ENCODE measurements around the gene CHKB. TPM values are rescaled to one million over a fixed set of nuclear protein-coding genes. Genes with fewer than 3 reads are reported as not detected.

Gene CHKB
- total RNA-seq, 1 experiment from 2014 or later: 53.0 TPM

DNA sequence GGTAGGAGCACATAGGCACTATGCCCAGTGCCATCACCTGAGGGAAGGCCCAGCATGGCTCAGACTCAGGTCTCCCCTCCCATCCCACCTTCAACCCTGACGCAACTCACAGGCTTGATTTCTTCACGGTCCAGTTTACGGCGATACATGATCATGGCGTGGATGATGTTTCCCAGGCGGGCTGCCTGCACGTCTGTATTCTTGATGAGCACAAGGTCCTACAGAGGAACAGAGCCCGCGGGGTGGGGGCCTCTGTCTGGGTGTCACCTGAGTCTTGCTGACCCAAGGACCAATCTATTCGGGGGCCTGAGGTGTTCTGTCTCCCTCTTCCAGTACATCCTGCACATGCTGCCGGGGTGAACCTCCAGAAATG, 8.3 kb downstream of the CHKB start:
- no peak for DNase-seq (ENCODE audit: low read depth)

DNA sequence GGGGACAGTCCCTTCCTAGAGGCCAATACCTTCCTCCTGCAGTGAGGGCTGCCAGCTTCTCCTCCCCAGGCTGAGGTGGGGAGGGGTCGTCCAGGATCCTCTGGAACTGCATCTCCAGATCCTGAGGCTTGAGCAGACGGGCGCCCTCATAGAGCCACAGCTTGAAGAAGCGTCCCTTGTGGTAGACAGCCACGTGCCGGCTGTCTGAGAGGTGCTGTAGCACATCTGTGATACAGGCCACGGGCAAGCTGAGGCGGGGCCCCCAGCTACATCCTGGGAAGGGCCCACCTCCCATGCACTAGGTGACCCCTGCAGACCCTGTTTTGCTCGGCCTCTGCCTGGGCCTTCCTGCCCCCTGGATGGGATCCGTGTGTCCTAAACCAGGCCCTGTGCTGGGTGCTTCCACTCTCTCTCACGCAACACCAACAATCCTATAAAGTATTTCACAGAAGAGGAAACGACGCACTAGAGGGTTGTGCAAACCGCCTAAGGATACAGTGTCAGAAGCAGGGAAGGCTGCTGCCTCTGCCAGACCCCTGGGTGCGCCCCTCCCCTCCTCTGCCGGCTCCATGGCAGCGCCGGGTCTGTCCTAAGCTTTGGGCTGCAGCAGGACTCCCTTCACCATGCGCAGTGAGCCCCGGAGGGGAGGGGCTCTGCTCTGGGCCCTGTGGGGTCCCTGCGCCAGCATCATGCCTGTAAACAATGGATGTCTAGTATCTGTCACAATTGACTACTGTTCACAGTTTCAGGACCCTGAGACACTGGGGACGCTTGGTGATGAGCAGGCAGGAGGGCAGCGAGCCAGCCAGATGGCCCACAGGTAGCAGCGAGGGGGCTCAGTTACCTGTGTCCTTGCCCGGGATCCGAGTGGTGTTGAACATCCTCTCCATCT, 8.9 kb downstream of the CHKB start:
- no peak for DNase-seq (ENCODE audit: low read depth)

DNA sequence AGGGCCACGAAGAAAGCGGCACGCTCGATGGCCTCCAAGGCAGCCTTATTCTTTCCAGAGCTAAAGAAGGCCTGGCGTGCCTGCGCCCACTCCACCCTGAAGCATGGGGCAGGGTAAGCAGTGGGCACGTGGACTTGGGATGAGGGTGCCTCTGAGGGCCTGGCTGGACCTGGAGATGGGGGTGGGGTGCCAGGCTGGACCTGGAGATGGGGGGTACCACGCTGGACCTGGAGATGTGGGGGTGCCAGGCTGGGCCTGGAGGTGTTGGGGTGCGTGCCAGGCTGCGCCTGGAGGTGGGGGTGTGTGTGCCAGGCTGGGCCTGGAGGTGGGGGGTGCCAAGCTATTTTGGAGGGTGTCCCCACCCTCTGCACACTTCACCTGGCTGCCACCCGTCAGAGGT, 9.7 kb downstream of the CHKB start:
- DNase-seq (ENCODE audit: low read depth): no peak

DNA sequence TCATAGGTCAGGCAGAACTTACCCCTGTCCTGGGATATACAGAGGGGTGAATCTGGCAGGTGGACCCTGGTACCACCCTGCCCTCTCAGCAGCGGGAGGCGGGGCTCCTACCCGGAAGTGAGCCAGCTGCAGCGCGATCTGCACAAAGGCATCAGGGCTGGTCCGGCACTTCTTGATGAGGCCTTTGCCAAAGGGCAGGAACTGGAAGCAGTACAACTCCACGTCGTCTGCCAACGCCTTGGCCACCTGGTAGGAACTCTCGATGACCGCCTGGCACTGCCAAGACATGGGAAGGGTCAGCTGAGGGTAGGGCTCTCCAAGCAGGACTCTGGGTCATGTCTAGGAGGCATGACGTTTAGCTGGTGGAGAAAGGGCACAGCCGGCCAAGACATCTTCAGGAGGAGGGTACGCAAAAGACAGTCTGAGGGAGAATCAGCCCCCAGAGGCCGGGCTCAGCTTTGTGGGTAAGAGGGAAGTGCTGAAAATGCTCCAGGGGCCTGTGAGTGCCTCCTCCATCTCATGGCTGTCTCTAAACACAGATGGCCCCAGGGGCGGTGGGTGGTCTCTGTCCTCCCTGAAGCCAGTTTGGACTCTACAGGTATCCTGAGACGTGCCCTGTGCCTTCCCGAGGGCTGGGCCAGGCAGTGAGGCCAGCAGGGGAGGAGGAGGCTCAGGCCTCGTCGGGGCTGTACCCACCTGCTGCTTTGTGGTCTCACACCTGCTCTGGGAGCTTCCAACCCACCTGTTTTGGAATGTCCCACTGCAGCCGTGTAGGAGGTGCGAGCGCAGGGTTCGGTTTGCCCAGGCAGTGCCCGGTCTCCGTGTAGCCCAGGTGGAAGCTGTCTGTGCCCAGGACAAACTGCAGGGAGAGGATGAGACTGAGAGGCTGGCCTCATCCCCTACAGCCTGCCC, 11.1 kb downstream of the CHKB start:
- DNase-seq (ENCODE audit: low read depth): no peak

DNA sequence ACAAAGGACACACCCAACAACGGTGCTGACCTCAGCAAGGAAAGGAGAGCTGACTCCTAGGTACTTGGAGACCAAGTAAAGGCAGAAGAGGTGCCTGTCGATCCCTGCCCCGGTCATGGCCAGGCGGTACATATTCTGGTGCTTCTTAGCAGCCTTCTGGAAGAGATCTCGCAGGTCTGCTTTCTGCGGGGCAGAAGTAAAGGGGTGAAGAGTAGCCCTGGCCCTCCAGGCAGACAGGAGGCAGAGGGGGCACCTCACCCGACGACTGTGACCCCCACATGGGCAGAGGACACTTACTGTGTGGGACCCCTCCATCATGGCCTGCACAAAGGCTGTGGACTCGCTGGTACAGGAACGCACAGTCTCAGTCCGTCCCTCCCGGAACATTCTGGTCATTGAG, 11.8 kb downstream of the CHKB start:
- DNase-seq (ENCODE audit: low read depth): no peak

DNA sequence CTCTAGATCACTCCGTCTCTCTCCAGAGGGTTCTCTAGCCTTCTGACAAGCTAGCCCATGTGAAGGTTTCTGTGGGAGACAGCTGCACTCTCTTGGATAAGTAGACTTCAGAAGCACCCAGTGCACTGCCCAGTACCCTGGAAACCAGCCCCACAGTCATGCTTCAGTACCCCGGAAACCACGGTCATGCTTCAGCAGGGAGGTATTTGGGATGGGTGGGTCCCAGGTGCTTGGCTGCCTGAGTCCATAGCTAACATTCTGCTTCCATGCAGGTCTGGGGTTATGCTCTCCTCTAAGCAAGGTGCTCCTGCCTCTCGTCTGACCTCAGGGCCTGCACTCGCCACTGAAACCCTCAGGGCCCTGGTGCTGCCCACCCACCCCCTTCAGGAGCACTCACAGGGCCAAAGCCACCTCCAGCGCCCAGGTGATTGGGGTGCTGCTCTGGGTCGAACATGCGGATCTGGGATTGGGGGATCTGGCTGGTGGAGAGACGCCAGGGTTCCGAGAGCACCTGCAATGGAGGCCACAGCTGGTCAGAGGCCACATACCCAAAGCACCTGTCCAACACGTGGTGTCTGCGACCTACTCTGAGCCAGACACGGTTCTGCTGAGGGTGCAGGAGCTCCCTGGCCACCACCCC, 12.6 kb downstream of the CHKB start:
- no peak for DNase-seq (ENCODE audit: low read depth)

DNA sequence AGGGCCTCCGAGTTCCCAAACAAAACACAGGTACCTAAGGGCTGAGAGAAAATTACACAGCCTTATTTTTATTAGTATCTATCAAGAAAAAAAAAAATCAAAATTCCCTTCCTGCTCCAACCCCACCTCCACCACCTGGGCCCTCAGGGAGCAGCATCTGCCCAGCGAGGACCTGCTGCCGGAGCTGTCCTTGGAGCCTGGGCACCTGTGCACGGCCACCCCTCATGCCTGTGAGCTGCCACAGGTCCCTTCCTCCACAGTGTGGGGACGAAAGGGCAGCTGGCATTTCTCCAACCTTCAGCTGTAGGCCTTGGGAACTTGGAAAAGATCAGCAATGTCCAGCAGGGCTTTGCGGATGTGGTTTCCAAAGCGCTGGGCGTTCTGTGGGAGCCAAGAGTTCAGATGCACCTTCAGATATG, 13.6 kb downstream of the CHKB start:
- no peak for DNase-seq (ENCODE audit: low read depth)

DNA sequence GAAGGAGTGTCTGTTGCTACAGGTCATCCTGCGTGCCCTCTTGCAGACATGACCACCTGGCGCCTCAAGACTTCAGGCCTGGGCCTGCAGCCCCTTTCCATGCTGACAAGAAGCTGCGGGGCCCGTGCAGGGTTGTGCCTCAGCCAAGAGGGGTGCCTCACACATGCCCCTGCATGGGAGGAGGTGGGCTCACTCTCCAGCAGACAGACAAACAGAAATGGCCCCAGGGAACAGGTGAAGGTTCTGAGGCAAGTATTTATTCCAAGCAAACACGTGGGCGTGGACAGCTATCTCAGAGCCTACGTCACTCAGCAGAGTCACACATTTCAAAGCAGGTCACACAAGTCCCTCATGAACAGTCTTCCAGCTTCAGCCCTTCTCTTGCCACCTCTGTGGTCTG, 14.0 kb downstream of the CHKB start:
- DNase-seq (ENCODE audit: low read depth): no peak

DNA sequence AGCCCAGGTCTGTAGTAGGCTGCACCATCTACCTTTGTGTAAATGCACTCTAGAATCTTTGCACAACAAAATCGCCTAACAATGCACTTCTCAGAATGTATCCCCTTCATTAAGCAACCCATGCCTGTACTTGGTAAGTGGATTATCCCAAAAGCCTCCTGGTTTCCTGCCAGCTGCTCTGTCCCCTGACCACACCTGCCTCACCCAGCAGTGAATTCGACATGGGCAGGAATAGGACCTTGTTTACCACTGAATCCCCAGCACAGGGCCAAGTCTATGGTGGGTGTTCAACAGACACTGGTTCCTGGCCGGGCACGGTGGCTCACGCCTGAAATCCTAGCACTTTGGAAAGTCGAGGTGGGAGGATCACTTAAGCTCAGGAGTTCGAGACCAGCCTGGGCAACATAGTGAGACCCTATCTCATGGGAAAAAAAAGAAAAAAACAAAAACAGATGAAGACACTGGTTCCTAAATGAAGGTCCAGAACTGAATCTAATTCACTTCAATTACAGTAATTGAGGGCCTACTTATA, 14.9 kb downstream of the CHKB start:
- DNase-seq (ENCODE audit: low read depth): no peak

DNA sequence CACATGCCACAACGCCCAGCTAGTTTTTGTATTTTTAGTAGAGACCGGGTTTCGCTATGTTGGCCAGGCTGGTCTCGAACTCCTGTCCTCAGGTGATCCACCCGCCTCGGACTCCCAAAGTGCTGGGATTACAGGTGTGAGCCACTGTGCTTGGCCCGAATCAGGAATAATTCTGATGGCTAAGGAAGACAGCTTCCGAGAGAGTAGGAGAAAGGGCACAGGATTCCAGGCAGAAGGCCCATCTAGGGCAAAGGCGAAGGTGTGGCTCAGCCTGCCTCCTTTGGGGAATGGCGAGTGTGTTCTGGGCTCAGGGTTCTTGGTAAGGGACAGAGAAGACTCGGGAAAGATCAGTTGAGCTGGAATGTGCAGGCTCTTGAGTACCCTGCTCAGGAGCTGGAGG, 18.4 kb downstream of the CHKB start:
- no peak for DNase-seq (ENCODE audit: low read depth)

DNA sequence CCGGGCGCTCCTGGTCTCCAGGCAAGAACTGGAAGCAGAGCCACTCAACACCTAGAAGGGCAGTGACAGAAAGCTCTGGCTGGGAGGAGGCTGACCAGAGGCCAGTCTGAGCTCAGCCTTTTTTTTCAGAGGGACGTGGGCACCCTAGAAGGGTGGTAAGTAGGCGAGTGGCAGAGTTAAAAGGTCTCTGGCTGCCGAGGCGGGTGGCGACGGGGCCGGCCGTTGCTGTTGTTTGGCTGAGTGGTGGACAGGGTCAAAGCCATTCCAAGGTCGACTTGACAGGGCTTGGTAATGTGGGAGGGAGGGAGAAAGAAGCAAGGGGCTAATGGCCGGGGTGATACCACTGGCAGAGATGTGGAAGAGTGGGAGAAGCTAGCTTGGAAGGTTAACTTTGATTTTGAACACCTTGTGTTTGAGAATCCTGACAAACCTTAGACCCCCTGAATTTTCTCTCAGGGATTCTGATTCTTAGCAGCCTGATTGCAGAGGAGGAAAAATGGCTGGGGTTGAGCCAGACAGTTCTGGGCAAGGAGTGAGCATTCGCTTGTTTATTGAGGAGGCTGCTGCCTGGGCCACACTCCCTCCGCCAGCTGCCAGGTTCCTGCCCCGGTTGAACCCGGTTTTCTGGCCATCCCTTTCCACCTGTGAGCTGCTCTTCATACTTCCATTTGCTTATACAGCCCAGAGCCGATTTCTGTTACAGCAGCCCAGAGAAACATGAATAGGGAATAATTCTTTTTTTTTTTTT, 19.1 kb downstream of the CHKB start:
- no peak for DNase-seq (ENCODE audit: low read depth)

DNA sequence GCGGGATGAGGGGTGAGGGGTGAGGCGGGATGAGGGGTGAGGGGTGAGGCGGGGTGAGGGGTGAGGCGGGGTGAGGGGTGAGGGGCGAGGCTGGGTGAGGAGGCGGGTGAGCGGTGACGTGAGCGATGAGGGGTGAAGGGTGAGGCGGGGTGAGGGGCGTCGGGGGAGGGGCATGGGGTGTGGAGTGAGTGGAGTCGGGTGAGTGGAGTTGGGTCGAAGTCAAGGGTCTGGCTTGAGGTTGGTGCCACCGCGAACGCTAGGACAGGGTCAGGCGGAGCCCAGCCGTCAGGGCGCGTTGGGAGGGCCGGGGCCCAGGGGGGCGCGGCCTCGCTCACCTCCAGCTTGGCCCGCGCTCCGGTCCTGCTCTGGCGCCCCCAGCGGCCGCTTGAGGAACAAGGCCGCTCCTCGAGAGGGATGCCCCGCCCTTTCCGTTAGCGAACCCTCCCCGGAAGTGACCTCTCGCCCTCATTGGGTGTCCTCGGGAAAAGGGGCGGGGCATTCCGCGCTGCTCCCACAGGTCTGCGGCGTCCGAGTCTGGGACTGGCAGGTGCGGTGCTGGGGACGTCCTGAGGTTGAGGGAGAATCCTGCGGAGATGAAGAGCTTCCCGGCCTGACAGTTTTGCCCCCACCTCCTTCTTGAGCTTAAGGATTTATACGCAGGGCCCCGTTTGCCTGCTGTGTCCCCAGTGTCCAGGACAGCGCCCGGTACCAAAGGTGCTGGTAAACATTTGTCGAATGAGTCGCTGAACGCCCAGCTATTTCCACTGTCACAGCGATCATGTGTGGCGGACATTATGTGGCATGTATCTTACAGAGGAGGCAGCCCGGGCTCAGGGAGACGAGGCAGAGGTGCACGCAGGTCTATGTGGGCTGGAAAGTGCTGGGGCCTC, 19.9 kb downstream of the CHKB start, which contains the start of gene SYCE3:
Gene SYCE3 (minus strand): TSS at position 397 of the 890 bp plus-strand sequence. CDS start 6,514 bp downstream, outside the sequence.
- peak; percentile 84 for DNase-seq (ENCODE audit: low read depth)

DNA sequence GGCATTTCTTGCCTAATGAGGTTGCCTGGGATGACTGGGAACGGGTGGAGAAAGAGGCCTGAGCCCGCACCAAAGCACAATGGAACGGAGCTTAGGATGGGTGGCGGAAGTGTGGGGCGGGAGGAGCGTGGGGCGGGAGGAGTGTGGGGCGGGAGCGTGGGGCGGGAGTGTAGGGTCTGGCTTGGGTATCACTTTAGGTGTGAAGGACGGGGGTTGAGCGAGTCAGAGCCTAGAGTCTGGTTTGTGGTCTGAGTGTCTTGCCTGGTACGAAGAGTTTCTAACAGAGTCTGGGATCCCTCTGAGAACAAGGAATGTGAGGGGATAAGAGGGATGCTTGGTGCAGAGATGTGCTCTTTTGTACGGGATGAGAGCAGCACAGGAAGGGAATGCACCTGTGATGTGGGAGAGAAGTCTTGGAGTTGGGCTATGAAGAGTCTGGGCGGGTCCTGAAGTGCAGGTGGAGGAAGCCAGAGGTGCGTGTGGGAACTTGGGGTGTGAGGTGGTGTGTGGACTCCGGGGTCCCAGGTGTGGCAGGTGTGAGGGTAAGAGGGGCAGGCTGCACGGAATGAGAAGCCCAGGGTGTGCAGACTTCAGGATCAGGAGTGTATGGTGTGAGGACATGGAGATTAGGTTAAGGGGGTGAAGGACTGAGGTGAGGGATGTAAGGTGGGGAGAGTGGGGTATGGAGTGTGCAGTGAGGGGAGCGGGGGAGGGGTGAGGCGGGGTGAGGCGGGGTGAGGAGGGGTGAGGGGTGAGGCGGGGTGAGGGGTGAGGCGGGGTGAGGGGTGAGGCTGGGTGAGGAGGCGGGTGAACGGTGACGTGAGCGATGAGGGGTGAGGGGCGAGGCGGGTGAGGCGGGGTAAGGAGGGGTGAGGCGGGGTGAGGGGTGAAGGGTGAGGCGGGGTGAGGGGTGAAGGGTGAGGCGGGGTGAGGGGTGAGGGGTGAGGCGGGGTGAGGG, 21.0 kb downstream of the CHKB start:
- no peak for DNase-seq (ENCODE audit: low read depth)

DNA sequence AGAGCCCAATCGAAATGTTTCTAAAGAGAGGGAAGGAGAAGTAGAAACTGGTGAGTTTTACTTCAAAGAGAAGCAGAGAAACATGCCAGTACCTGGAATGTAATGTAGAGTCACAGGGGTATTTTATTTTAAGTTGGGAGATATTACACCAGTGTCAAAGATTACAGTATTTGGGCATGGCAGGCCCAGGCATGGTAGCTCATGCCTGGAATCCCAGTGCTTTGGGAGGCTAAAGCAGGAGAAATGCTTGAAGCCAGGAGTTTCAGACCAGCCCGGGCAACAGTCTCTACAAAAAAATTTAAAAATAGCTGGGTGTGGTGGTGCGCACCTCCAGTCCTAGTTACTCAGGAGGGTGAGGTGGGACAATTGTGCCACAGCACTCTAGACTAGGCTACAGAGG, 22.6 kb downstream of the CHKB start:
- DNase-seq (ENCODE audit: low read depth): no peak

DNA sequence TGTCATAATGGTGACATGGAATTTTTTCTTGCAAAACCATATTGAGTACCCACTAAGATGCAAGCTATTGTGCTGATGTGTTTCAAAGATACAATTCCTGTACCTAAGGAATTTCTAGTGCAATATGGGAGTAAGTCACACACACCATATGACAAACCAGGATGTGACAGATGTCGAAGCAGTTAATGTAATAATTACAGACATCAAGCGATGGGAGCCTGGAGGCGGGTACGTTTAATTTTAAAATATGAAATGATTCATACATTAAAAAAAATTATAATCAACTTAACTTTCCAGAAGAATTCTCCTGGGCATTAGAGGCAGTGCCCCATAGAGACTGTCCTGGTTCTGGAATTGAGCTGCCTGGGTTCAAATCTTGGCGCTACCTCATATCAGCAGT, 25.9 kb downstream of the CHKB start:
- DNase-seq (ENCODE audit: low read depth): no peak

DNA sequence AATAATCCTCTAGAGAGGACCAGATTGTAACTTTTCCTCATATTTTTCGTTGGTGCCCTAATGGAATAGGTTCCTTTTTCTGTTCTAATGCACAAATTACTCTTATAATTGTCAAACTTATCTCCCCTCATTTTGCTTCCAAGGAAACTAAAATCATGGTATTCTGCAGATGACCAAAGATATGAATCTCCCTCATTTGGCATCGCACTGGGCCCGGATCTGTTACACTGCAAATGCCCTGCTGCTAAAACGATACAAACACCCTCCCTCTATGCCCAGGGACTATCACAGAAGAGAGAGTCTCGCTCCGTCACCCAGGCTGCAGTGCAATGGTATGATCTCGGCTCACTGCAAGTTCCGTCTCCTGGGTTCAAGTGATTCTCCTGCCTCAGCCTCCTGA, 29.3 kb downstream of the CHKB start:
- DNase-seq (ENCODE audit: low read depth): no peak

DNA sequence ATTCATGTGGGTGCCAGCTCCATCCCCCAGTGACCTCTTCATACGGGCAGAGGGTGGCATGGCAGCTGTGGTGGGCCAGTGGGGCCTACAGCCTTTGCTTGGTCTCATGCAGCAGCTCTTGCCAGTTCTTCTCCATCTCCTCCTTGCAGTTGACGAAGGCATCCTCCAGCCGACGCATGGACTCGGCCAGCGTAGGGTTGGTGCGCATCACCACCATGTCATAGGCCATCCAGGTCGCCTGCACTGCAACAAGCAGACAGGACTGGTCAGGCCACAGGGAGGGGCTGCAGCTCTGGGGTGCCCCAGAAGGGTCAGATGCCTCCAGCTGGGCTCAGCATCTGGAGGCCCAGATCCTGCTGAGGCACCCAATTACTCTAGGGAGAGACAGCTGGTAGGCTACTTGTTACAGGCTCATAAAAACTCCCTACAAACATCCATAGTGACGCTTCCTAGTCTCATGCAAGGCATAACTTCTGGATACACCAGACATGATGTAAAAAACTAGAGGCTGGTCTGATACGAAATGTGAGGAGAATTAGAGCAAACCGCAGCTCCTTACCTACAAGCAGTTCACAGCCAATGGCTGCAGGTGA, 31.4 kb downstream of the CHKB start:
- no peak for DNase-seq (ENCODE audit: low read depth)

DNA sequence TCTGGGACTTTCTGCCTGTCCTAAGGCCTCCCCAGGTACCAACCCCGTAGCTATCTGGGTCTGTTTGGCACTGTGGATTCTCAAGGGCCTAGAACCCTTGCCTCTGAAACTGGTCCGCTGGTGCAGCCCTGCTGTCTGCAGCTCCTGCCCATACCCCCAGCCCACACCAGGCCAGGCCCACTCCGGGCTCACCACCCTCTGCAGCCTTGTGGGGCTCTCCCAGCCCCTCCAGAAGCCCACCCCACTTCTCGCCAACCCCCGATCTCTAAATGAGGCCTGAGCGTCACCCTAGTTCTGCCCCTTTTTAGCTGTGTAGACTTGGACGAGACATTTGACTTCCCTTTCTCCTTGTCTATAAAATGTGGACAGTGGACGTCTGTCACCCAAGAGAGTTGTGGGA, 32.3 kb downstream of the CHKB start:
- DNase-seq (ENCODE audit: low read depth): no peak
